ENCODE data around the gene ANKH.

- TF ChIP-seq CTCF (IDR thresholded peaks at IDR 0.05; ENCODE audit: low read depth, low read length, poor library complexity, severe bottlenecking) (no peak), EZH2phosphoT487 (IDR thresholded peaks at IDR 0.05; ENCODE audit: borderline replicate concordance, low read length) (no peak)
Observed at GRCh38 chr5:14665101-14665822, 206.3 kb downstream of the ANKH start.

Data from DOHH2 (cell line).